Activated B cell treated with CpG ODN at 0.5 μM for 24 hours (primary cell): ENCODE measurements around the gene AP5B1. TPM values are rescaled to one million over a fixed set of nuclear protein-coding genes. Genes with fewer than 3 reads are reported as not detected.

Experiments used
- ATAC-seq: fragments of 200-7000 bp; cut with Tn5 transposase; one replicate; pipeline ENCODE4 v1.10.0; 2021; ENCODE audit warnings: low read depth, mild to moderate bottlenecking, moderate library complexity
- CTCF ChIA-PET: fragments of 350-600 bp; sonication (Branson Sonifier 250); formaldehyde crosslinking; loops from one replicate; lab custom pipeline; 2021; ENCODE audit warnings: antibody characterized with exemption; lab: Charles Lee
- POLR2A ChIA-PET: fragments of 350-600 bp; sonication (Branson Sonifier 250); formaldehyde crosslinking; loops from one replicate; lab custom pipeline; 2021; ENCODE audit warnings: antibody characterized with exemption; lab: Charles Lee
- DNase-seq: peaks from one replicate; pipeline ENCODE4 v3.0.0; 2022
- H3K27ac Mint-ChIP-seq: one replicate; pipeline ENCODE4 v1.8.0; 2020; ENCODE audit warnings: mixed read lengths
- H3K27me3 Mint-ChIP-seq: one replicate; pipeline ENCODE4 v1.8.0; 2021; ENCODE audit warnings: mixed read lengths
- H3K36me3 Mint-ChIP-seq: one replicate; pipeline ENCODE4 v1.8.0; 2021; ENCODE audit warnings: low read depth, mixed read lengths
- H3K4me1 Mint-ChIP-seq: one replicate; pipeline ENCODE4 v1.8.0; 2021; ENCODE audit warnings: mixed read lengths
- H3K4me3 Mint-ChIP-seq: one replicate; pipeline ENCODE4 v1.8.0; 2020; ENCODE audit warnings: mild to moderate bottlenecking, mixed read lengths
- H3K9me3 Mint-ChIP-seq: one replicate; pipeline ENCODE4 v1.8.0; 2020; ENCODE audit warnings: mixed read lengths
- intact Hi-C: fragments of 100-400 bp; cut with micrococcal nuclease; formaldehyde crosslinking; loops from one replicate; pipeline ENCODE4 v1.15.1; 2024
- total RNA-seq: library from RNA; stranded (reverse); gene quantifications from 2 replicates; pipeline ENCODE4 v1.2.3, GENCODE V29; 2022
- TF ChIP-seq, protein P1 (sequence below): fragments of 200-600 bp; IDR thresholded peaks from one replicate; pipeline ENCODE4 v1.8.0; 2022; ENCODE audit warnings: antibody characterized with exemption, mild to moderate bottlenecking

AP5B1 gene
- total RNA-seq, 1 donor from 2014 or later, result 20.9 TPM

DNA sequence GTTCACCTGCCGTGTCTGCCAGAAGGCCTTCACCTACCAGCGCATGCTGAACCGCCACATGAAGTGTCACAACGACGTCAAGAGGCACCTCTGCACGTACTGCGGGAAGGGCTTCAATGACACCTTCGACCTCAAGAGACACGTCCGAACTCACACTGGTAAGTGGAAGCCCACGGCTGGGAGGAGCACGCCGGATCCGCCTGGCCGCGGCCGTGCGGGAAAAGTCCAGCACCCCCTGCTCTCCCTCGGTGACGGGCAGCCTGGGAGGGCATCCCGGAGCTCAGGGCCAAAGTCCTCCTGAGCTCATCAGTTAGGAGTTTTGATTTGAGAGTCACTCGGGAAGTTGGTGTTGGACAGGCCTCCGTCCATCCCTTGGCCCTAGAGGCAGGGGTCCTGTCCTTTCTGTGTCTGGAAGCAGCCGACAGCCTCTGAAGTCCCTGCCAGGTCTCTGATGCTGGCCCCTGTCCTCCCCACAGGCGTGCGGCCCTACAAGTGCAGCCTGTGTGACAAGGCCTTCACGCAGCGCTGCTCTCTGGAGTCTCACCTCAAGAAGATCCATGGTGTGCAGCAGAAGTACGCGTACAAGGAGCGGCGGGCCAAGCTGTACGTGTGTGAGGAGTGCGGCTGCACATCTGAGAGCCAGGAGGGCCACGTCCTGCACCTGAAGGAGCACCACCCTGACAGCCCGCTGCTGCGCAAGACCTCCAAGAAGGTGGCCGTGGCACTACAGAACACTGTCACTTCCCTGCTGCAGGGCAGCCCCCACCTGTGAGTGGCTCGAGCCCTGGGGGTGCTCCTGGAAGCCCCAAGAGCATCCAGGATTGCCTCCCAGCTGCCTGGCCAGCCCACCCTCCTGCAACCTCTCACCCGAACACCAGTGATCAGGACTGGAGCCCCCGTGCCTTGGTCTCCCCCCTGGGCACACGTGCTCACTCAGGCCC, 14.1 kb upstream of the AP5B1 start:
- no peak for ATAC-seq
- CTCF ChIA-PET, result no interaction called here

GRCh38 chr11:65793625-65794400, 13.0 kb upstream of the AP5B1 start:
- H3K27ac Mint-ChIP-seq, result no peak overlapping the region

More for the DNA sequence above, 14.1 kb upstream of the AP5B1 start:
- peaks cover 4% of the 10 kb centered on the region for H3K27me3 Mint-ChIP-seq
- no peaks in the 10 kb centered on the region for H3K9me3 Mint-ChIP-seq
- no peak overlapping the region for H3K27ac Mint-ChIP-seq
- H3K36me3 Mint-ChIP-seq, result no peaks in the 10 kb centered on the region
- H3K4me3 Mint-ChIP-seq, result no peak overlapping the region
- no peak for DNase-seq
- TF ChIP-seq, protein P1, sequence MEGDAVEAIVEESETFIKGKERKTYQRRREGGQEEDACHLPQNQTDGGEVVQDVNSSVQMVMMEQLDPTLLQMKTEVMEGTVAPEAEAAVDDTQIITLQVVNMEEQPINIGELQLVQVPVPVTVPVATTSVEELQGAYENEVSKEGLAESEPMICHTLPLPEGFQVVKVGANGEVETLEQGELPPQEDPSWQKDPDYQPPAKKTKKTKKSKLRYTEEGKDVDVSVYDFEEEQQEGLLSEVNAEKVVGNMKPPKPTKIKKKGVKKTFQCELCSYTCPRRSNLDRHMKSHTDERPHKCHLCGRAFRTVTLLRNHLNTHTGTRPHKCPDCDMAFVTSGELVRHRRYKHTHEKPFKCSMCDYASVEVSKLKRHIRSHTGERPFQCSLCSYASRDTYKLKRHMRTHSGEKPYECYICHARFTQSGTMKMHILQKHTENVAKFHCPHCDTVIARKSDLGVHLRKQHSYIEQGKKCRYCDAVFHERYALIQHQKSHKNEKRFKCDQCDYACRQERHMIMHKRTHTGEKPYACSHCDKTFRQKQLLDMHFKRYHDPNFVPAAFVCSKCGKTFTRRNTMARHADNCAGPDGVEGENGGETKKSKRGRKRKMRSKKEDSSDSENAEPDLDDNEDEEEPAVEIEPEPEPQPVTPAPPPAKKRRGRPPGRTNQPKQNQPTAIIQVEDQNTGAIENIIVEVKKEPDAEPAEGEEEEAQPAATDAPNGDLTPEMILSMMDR, result no peak
- POLR2A ChIA-PET, result interaction anchor here (1.0 to 1.2 kb wide), 2 partner anchors 11 to 14 kb away, joined by 3 read pairs; partner anchors contain the start of gene AP5B1
- intact Hi-C loops, result no loop called here
- peaks cover 25% of the 10 kb centered on the region for H3K4me1 Mint-ChIP-seq

GRCh38 chr11:65793144-65793581, 12.4 kb upstream of the AP5B1 start:
- DNase-seq (no peak), ATAC-seq (no peak)
- Mint-ChIP-seq H3K4me1 (peaks cover 34% of the 10 kb centered on the region), H3K36me3 (no peaks in the 10 kb centered on the region), H3K27me3 (peaks cover 6% of the 10 kb centered on the region), H3K27ac (no peak overlapping the region), H3K4me3 (no peak overlapping the region), H3K9me3 (no peaks in the 10 kb centered on the region)
- POLR2A ChIA-PET, result interaction anchor here (2.4 to 4.8 kb wide), 2 partner anchors 13 to 66 kb away, joined by 15 to 46 read pairs; partner anchors contain the start of genes AP5B1, CFL1 and MUS81
- CTCF ChIA-PET, result interaction anchor here (2.0 to 3.7 kb wide), 2 partner anchors 13 to 25 kb away, joined by 11 to 41 read pairs; partner anchors contain the start of gene AP5B1
- intact Hi-C loops, result no loop called here
- TF ChIP-seq, protein P1, result no peak

More at GRCh38 chr11:65793625-65794400, 13.0 kb upstream of the AP5B1 start:
- Mint-ChIP-seq H3K4me3 (no peak overlapping the region), H3K27me3 (peaks cover 6% of the 10 kb centered on the region), H3K36me3 (no peaks in the 10 kb centered on the region), H3K9me3 (no peaks in the 10 kb centered on the region), H3K4me1 (peaks cover 29% of the 10 kb centered on the region)
- intact Hi-C loops, result no loop called here
- TF ChIP-seq, protein P1, result no peak
- CTCF ChIA-PET, result no interaction called here
- POLR2A ChIA-PET, result interaction anchor here (1.2 kb wide), 1 partner anchor 10 kb away, joined by 3 read pairs; no protein-coding TSS in a partner anchor
- ATAC-seq, result no peak
- no peak for DNase-seq

- ChIA-PET CTCF (interaction anchor here (0.9 to 3.7 kb wide), 5 partner anchors 12 to 87 kb away, joined by 3 to 41 read pairs (median 4); partner anchors contain the start of genes AP5B1 and KAT5), POLR2A (interaction anchor here (0.6 to 4.8 kb wide), 10 partner anchors 9 to 475 kb away, joined by 3 to 46 read pairs (median 6); partner anchors contain the start of genes AP5B1, CFL1, FOSL1 and KAT5)
- intact Hi-C loops, result no loop called here
- Mint-ChIP-seq H3K4me1 (peaks cover 38% of the 10 kb centered on the region), H3K27me3 (peaks cover 6% of the 10 kb centered on the region), H3K27ac (peak overlapping the region; percentile 80), H3K36me3 (no peaks in the 10 kb centered on the region), H3K4me3 (no peak overlapping the region), H3K9me3 (no peaks in the 10 kb centered on the region)
- DNase-seq (no peak), ATAC-seq (no peak)
- TF ChIP-seq, protein P1, result no peak
Measured at GRCh38 chr11:65792456-65792855, 11.7 kb upstream of the AP5B1 start.
